GM18519 (cell line): ENCODE data around the gene KCTD1.

Source experiments
- ATAC-seq: cut with Tn5 transposase; IDR thresholded peaks from one replicate; pipeline ENCODE4 v1.9.1; 2021; ENCODE audit warnings: mild to moderate bottlenecking, moderate library complexity; ENCODE audit not compliant: unreplicated experiment, low FRiP score

KCTD1 gene

GRCh38 chr18:26548415-26549262 is at the start of gene KCTD1:
Gene KCTD1, minus strand, starts transcription at chr18:26548553. Its CDS starts 17 bp downstream, at chr18:26548536.
- ATAC-seq: peak; percentile 48

DNA sequence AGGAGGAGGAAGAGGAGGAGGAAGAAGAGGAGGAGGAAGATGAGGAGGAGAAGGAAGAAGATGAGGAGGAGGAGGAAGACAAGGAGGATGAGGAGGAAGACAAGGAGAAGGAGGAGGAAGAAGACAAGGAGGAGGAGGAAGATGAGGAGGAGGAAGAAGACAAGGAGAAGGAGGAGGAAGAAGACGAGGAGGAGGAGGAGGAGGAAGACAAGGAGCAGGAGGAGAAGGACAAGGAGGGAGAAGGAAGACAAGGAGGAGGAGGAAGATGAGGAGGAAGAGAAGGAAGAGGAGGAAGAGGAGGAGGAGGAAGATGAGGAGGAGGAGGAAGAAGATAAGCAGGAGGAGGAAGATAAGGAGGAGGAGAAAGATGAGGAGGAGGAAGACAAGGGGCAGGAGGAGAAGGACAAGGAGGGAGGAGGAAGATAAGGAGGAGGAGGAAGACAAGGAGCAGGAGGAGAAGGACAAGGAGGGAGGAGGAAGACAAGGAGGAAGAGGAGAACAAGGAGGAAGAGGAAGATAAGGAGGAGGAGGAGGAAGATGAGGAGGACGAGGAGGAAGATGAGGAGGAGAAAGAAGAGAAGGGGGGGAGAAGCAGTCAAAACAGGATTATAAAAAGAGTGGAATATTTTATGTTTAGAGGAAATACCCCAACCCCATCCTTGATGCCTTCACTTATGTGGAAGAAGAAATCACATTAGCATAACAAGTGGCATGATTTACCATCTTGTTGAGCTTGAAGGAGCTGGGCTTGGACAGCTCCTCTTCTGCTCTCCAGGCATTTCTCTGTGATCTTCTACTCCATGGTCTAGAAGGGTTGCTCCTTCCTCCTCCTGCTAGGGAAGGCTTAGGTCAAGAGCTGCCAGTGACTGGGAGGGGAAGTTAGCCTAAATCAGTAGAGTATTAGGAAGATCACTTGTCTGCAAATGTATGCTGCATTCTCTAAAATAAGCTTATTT is 45.3 kb upstream of the KCTD1 start:
- ATAC-seq: no peak

DNA sequence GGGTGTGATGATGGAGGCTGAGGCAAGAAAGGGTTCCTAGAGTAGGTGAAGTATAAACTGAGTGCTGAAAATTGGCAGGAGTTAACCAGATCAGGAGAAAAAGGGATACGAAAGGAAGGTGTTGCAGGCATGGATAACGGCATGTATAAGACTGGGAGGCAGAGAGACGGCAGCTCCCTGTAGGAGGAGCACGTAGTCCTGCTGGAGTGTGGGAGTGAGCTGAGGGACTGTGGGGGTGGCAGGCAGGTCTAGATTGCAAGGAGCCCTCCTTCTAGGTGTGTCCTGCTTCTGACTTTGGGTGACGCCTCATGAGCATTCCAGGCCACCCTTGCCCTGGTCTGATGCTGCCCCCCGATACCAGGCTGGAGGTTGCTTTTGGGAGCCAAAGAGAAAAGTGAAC is 36.4 kb upstream of the KCTD1 start:
- no peak for ATAC-seq

DNA sequence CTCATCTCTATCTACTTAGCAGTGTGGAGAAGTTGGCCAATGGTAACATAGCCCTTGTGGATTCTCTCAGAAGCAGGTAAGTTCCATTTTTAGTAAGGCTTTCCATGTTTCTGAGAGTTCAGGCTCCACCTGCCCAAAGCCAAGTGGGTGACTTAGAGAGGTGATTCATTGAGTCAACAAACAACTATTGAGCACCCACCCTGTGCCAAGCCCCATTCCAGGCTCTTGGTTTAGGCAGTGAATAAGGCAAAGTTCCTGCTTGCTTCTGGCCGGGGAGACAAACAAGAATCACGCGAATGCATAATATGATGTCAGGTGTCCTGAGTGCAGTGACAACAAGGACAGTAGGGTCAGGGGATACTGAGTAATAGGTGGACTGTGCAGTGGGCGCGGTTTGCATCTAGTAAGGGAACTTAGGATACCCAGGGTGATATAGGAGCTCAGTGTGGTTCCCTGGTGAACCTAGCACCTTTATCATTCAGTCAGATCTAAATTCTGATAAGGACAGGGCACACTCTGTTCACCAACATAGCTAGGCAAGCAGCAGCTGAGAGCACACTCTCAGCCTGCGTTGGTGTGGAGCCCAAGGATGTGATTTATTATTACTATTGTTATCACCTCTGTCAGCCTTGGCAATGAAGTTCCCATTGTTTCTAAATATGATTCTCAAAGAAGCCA is 31.7 kb upstream of the KCTD1 start:
- ATAC-seq: no peak

DNA sequence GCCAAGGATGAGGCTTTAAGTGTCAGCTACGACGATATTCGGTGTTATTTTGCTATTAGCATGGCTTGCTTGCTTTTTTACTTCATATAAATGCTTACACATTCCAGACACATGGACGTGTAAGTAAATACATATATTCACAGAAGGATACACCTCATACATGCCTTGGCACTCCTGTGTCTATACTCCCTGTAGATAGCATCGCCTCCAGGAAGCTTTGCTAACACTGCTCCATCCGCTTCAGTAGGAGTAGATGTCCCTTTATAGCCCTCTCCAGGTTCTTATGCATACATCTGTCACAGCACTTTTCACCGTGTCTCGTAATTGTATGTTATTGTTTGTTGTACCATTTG is 27.5 kb upstream of the KCTD1 start:
- ATAC-seq: no peak

GRCh38 chr18:26574958-26575864 is 26.9 kb upstream of the KCTD1 start:
- no peak for ATAC-seq

GRCh38 chr18:26568926-26569665 is 20.7 kb upstream of the KCTD1 start:
- ATAC-seq: no peak

- no peak for ATAC-seq
These were observed 20.2 kb upstream of the KCTD1 start for GRCh38 chr18:26568513-26568912.

- no peak for ATAC-seq
These were observed 18.7 kb upstream of the KCTD1 start for GRCh38 chr18:26566874-26567555.

DNA sequence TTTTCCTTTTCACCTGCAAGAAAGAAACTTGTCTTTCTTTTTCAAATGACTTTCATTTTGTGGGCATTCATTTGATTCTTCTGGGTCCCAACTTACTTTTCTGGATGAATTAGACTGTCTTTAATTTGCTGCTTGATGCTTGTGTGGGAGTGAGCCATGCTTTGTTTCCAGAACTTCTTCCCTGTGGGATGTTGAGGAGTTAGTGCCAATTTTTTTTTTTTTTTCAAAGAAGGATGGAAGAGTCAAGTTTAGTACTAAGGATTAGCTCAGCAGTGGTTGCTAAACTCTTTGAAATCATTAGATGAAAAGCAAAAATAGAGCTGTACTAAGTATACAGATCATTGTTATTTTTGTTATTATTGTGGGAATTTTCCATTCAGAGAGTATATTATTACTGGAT is 17.2 kb upstream of the KCTD1 start:
- no peak for ATAC-seq

DNA sequence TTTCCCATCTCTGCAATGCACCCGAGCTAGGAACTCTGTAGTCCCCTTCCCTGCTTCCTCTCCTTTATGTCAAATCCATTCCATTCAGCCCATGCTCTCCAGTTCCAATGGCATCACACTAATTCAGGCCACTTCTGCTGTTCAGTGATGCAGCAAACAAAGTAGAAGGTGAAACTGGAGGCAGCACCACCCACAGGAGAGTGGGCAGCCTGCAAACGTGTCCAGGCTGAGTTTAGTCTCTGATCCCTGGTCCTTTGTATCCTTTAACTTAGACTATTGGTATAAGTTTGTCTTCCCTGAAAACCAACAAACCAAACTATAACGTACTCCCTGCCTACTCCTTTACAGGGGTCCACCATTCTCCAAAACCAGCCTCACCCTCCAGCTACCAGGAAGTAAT is 14.7 kb upstream of the KCTD1 start:
- no peak for ATAC-seq

- ATAC-seq: no peak
These were observed 14.2 kb upstream of the KCTD1 start for GRCh38 chr18:26562568-26562967.

DNA sequence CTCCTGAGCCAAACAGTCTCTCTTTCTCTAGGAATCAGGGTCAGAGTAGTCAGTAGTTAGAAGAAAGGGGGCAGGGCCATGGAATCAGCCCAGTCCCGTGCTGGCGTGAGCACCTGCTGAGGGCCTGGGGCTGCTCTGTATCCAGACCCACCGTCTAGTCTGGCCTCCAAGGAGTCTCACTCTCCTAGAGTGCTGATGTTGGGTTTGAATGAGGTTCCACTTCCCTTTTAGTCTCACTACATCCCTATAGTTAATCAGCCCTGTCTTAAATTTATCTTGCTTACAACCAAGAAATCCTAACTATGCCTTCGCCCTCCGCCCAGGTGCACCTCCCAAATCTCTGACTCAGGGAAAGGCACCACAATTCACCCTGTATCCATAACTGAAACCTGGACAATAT is 13.4 kb upstream of the KCTD1 start:
- ATAC-seq: no peak

DNA sequence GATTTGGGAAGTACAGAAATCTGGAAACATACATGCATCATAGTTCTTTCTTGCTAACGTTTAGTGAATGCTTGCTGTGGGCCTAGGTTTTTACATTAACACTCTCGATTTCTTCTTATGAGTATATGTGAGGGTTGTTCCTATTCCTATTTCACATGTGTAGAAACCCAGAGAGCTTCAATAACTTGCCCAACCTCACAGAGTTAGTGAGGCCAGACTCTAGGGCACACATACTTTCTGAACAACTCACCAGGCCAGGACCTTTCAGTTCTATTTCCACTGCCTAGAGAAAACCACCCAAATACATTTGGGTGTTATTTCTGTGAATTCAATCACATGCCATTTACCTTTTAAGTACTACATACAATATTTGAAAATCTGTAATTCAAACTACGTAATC is 8.2 kb upstream of the KCTD1 start:
- ATAC-seq: peak; percentile 77

GRCh38 chr18:26555804-26556553 is 7.6 kb upstream of the KCTD1 start:
- ATAC-seq: no peak

DNA sequence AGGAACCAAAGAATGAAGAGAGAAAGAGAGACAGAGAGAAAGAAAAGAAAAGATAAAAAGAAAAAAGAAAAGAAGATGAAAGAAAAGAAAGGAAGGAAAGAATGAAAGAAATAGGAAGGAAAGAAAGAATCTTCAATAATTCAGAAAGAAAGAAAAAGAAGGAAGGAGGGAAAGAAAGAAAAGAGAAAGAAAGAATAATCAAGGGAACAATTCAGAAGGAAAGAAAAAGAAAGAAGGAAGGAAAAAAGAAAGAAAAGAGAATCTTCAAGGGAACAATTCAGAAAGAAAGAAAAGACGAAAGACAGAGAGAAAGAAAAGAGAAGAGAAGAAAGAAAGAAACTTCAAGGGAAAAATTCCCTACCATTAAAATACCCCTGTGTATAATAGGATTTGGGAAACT is 5.6 kb upstream of the KCTD1 start:
- ATAC-seq: no peak

- ATAC-seq: no peak
These were observed 3.3 kb upstream of the KCTD1 start for GRCh38 chr18:26551695-26552081.
